HPDE6-E6E7 (cell line): ENCODE results near the gene DCDC2.
"Not testable (repeated sequence)": the region's sequence is repeated elsewhere in the genome, so short reads cannot be mapped to it uniquely, and the experiment has no call there.

Source experiments
- DNase-seq: peaks from one replicate; pipeline ENCODE4 v3.0.0; 2011; ENCODE audit warnings: missing footprints; ENCODE audit errors: extremely low spot score

The DCDC2 gene

GRCh38 chr6:24381476-24382219, 23.8 kb upstream of the DCDC2 start:
- no peak for DNase-seq

GRCh38 chr6:24378473-24379097, 20.7 kb upstream of the DCDC2 start:
- no peak for DNase-seq

- no peak for DNase-seq
These were observed 19.0 kb upstream of the DCDC2 start for GRCh38 chr6:24376871-24377270.

GRCh38 chr6:24374612-24375011, 16.8 kb upstream of the DCDC2 start:
- DNase-seq: no peak

GRCh38 chr6:24365103-24365633, 7.3 kb upstream of the DCDC2 start:
- not testable (repeated sequence) for DNase-seq

GRCh38 chr6:24362363-24362762, 4.5 kb upstream of the DCDC2 start:
- not testable (repeated sequence) for DNase-seq

- peak; percentile 41 for DNase-seq
These were observed 2.0 kb upstream of the DCDC2 start for GRCh38 chr6:24359640-24360454.

- DNase-seq: no peak
These were observed 461 bp upstream of the DCDC2 start for GRCh38 chr6:24358219-24358821.

- no peak for DNase-seq
These were observed 1.4 kb downstream of the DCDC2 start for GRCh38 chr6:24356310-24356973.

GRCh38 chr6:24355393-24355792, 2.5 kb downstream of the DCDC2 start:
- DNase-seq: no peak

- DNase-seq: no peak
These were observed 4.0 kb downstream of the DCDC2 start for GRCh38 chr6:24353861-24354260.

GRCh38 chr6:24352434-24352833, 5.4 kb downstream of the DCDC2 start:
- no peak for DNase-seq

- no peak for DNase-seq
These were observed 12.9 kb downstream of the DCDC2 start for GRCh38 chr6:24344976-24345375.

GRCh38 chr6:24340998-24341938, 16.6 kb downstream of the DCDC2 start:
- no peak for DNase-seq

- no peak for DNase-seq
These were observed 17.9 kb downstream of the DCDC2 start for GRCh38 chr6:24339932-24340331.

- no peak for DNase-seq
These were observed 23.6 kb downstream of the DCDC2 start for GRCh38 chr6:24334285-24334684.

GRCh38 chr6:24332317-24332716, 25.5 kb downstream of the DCDC2 start:
- DNase-seq: peak; percentile 7

- DNase-seq: no peak
These were observed 27.6 kb downstream of the DCDC2 start for GRCh38 chr6:24330137-24330732.

- DNase-seq: no peak
These were observed 28.4 kb downstream of the DCDC2 start for GRCh38 chr6:24329451-24329850.

GRCh38 chr6:24329022-24329421, 28.8 kb downstream of the DCDC2 start:
- no peak for DNase-seq
